Smooth muscle cell of the umbilical artery (primary cell): ENCODE data around the gene PTTG1IP. TPM values are rescaled to one million over a fixed set of nuclear protein-coding genes. Genes with fewer than 3 reads are reported as not detected.

Experiments used
- total RNA-seq: library from RNA; depleted of rRNA; stranded (reverse); fragments of >200 nt; gene quantifications from 2 replicates; pipeline ENCODE4 v1.2.3, GENCODE V29; 2014

The PTTG1IP gene
- 377 and 440 TPM in 2 replicates for total RNA-seq

DNA sequence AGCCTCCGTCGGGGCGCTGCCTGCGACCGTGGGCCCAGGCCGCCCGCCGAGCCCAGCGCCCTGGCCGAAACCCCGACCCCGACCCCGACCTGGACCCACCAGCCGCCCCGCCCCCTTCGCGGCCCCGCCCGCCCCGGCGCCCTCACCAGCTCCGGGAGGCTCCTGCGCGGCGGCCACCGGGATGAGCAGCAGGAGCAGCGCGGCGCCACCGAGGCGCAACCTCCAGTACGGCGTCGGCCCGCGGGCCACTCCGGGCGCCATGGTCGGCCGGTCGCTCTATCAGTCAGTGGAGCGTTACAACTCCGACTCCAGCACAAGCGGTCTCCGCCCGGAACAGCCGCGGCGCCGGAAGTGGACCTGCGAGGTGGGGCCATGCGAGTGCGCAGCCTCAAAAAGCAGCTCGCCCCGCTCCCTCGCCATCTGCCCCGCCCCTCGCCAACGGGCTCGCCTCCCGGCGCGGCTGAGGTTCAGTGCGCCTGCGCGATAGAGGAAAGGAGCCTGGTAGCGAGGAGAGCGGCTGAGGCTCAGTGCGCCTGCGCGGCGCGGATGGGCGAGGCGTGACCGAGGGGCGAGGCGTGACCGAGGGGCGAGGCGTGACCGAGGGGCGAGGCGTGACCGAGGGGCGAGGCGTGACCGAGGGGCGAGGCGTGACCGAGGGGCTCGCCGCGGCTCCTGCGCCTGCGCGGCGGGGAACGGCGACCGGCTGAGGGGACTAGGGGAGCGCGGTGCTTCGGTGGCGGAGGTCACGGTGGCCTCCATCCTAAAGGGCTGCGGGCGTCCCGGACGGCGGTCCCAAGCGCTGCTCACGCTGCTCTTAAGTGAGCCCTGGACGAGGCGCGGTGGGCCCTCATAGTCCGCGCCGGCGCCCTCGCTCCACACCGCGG, at the start of gene PTTG1IP:
Gene PTTG1IP, minus strand, starts transcription at position 335 of the 884 bp plus-strand sequence. Its CDS starts 74 bp downstream, at position 261.

GRCh38 chr21:44920694-44921604, 47.5 kb upstream of the PTTG1IP start, which contains the start of gene ITGB2:
Gene ITGB2 (minus strand): TSS chr21:44920899. CDS start chr21:44910782, 10,117 bp downstream.

GRCh38 chr21:44817914-44818639, 55.4 kb downstream of the PTTG1IP start, which contains the start of gene SUMO3:
Gene SUMO3 (minus strand): TSS chr21:44818062. CDS start chr21:44817968, 94 bp downstream.

GRCh38 chr21:44801468-44802395, 71.8 kb downstream of the PTTG1IP start, which contains the start of gene UBE2G2:
Gene UBE2G2 (minus strand): TSS chr21:44801820. CDS start chr21:44801748, 72 bp downstream.

Other genes starting within 250 kb of the PTTG1IP start
- gene KRTAP10-9, start 246.6 kb downstream of the PTTG1IP start, total RNA-seq = not detected in 2 replicates
- not detected in 2 replicates for gene KRTAP10-10, start 236.3 kb downstream of the PTTG1IP start, total RNA-seq
- not detected in 2 replicates for gene KRTAP10-11, start 227.3 kb downstream of the PTTG1IP start, total RNA-seq
- not detected in 2 replicates for gene KRTAP12-4, start 219.0 kb downstream of the PTTG1IP start, total RNA-seq
- gene KRTAP12-3, start 215.8 kb downstream of the PTTG1IP start, total RNA-seq = not detected in 2 replicates
- not detected in 2 replicates for gene KRTAP12-2, start 206.8 kb downstream of the PTTG1IP start, total RNA-seq
- gene KRTAP12-1, start 191.5 kb downstream of the PTTG1IP start, total RNA-seq = not detected in 2 replicates
- gene KRTAP10-12, start 176.5 kb downstream of the PTTG1IP start, total RNA-seq = not detected in 2 replicates
- gene TSPEAR, start 162.1 kb downstream of the PTTG1IP start, total RNA-seq = not detected in 2 replicates
- 64.4 and 85.2 TPM in 2 replicates for gene UBE2G2, start 71.9 kb downstream of the PTTG1IP start, total RNA-seq
- 65.6 and 93.1 TPM in 2 replicates for gene SUMO3, start 55.6 kb downstream of the PTTG1IP start, total RNA-seq
- 0.28 TPM in 1 of 2 replicates, not detected in the other for gene ITGB2, start 47.2 kb upstream of the PTTG1IP start, total RNA-seq
- 17.2 and 19.6 TPM in 2 replicates for gene SLX9, start 66.3 kb upstream of the PTTG1IP start, total RNA-seq
- 55.8 and 67.8 TPM in 2 replicates for gene ADARB1, start 200.9 kb upstream of the PTTG1IP start, total RNA-seq